Memory B cell (primary cell): ENCODE measurements around the gene RINL.

Experiments
- ATAC-seq: fragments of 150-1000 bp; cut with Tn5 transposase; 2 replicates; pipeline ENCODE4 v1.10.0; 2021; ENCODE audit warnings: low read depth, mild to moderate bottlenecking, moderate library complexity
- DNase-seq, 2 donors: peaks; one replicate each; pipeline ENCODE4 v3.0.0; 2022; ENCODE audit warnings: low spot score in 2 of 2
- H3K27ac Mint-ChIP-seq: one replicate; pipeline ENCODE4 v1.8.0; 2022; ENCODE audit warnings: mild to moderate bottlenecking, moderate library complexity, mixed read lengths
- H3K27me3 Mint-ChIP-seq: one replicate; pipeline ENCODE4 v1.8.0; 2022; ENCODE audit warnings: mixed read lengths
- H3K36me3 Mint-ChIP-seq: one replicate; pipeline ENCODE4 v1.8.0; 2022; ENCODE audit warnings: mild to moderate bottlenecking, mixed read lengths
- H3K4me1 Mint-ChIP-seq: one replicate; pipeline ENCODE4 v1.8.0; 2022; ENCODE audit warnings: mixed read lengths
- H3K4me3 Mint-ChIP-seq: one replicate; pipeline ENCODE4 v1.8.0; 2022; ENCODE audit warnings: mild to moderate bottlenecking, moderate library complexity, mixed read lengths
- H3K9me3 Mint-ChIP-seq: one replicate; pipeline ENCODE4 v1.8.0; 2022; ENCODE audit warnings: mixed read lengths

The RINL gene

DNA sequence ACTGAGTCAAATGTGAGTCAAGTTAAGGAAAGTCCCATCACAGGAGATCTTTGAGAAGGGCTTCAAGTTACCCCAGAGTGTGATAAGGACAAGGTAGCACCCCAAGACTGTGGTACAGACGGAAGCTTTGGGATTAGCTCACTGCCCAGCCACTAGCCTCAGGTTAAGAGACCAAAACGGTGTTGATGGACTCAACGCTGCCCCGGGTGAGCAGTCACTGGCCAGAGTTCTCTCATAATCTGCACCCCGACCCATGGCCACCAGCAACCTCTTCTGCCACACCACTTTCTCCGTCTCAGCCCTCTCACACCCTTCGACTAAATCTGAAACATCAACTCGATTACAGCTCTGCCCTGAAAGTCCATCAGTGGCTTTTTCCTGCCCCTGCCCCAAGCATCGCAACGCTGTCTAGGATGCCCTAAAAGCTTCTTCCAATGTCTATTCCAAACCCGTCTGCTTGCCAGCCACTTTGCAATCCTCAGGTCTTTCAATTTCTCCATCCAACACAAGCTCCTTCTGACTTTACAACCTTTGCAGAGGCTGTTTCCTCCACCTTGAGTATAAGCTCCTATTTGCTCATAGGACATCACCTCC, 33.9 kb downstream of the RINL start:
- Mint-ChIP-seq H3K27me3 (no peaks in the 10 kb centered on the region), H3K4me3 (peak overlapping the region; percentile 1), H3K4me1 (peaks cover 48% of the 10 kb centered on the region), H3K9me3 (no peaks in the 10 kb centered on the region), H3K36me3 (peaks cover 37% of the 10 kb centered on the region), H3K27ac (peak overlapping the region; percentile 54)
- DNase-seq (no peak), ATAC-seq (no peak)

DNA sequence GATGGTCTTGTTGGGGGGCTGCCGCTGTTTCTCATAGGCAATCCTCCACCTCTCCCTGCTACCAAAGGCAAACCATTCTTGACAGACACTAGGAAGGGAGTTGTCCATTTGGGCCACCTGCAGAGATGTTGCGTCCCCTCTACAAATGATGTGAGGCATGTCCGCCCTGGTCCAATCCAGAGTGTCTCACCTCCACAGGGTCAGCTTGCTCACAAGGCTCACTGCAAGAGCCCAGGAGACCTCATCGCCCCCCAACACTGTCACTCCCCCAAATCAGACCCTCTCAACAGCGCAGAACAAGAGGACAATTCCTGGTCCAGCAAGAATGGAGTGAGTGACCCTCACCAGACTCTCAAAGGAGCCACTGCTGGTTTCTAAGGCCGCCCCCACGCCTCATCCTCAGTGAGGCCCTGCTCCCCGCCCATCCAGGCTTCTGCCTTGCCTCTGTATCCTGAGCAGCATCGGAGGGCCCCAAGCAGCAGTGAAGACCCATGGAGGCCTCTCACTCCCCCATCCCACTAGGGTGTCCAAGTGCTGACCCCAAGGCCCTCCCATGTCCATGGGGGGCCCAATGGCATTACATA, 34.8 kb downstream of the RINL start:
- Mint-ChIP-seq H3K4me1 (peaks cover 42% of the 10 kb centered on the region), H3K36me3 (peaks cover 38% of the 10 kb centered on the region), H3K27ac (no peak overlapping the region), H3K9me3 (no peaks in the 10 kb centered on the region), H3K4me3 (peak overlapping the region; percentile 43), H3K27me3 (no peaks in the 10 kb centered on the region)
- ATAC-seq (no peak), DNase-seq (no peak)

DNA sequence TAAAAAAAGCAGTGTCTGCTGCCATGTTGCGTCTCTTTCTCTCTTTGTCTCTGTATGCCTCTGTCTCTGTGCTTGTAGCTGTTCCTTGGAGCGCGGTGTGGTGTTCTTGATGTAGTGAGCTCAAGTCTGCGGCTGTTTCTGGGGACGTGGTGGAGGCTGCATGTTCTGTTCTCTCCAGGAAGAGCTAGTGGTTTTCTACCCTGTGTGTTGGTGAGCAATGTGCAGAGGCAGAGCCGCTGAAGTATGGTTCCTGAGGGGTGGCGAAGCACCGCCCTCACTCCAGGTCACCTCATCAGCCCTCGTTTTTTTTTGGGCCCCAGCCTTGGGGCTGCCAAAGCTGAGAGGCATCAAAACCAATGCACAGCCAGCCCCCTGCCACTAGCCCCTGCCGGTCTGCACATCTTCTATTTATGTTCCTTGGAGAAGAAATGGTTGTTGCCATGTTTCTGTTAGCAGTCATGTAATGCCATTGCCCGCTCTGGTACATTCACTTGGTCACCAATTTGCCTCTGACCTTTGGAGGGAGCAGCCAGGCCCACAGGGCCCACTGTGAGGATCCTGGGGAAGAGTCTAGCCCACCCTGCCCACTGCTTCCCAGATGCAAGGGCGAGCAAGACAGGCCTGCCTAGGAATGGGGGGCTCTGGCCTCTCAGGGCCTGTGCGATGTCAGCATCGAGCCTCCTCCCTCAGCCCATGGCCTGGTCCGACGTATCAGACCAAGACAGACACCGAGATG, 35.5 kb downstream of the RINL start:
- peaks cover 37% of the 10 kb centered on the region for H3K4me1 Mint-ChIP-seq
- ATAC-seq, result peak; percentile 89
- DNase-seq, result no peak
- H3K27ac Mint-ChIP-seq, result peak overlapping the region; percentile 18
- peaks cover 35% of the 10 kb centered on the region for H3K36me3 Mint-ChIP-seq
- H3K4me3 Mint-ChIP-seq, result peak overlapping the region; percentile 78
- no peaks in the 10 kb centered on the region for H3K9me3 Mint-ChIP-seq
- H3K27me3 Mint-ChIP-seq, result no peaks in the 10 kb centered on the region

DNA sequence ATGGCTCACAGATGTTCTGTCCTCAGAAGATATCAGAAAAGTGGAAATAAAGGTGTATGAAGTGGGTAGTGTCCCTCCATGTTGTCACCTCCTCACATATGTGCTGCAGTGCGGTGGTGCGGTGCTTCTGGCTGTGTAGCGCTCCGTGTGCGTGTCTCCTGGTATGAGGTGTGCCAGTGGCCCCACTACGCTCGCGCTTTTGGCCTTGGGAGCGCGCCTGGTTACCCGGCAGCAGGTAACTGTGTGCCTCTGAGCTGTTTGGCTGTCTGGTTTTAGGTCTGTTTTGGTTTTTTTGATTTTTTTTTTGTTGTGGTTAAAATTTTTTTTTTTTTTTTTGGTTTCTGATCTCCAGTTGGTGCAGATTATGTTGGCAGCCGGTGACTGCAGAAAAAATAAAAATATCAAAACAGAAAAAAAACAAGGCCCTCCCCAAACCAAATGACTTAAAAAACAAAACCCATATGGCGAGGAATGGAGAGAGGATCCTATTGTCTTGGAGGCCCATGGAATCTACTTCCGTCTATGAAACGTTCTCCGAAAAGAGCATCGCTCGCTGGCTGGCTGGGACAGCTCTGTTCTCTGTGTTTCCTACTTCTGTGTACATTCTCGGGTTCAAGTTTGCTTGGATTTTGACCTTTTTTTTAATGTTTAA, 36.2 kb downstream of the RINL start:
- Mint-ChIP-seq H3K4me3 (no peak overlapping the region), H3K9me3 (no peaks in the 10 kb centered on the region), H3K36me3 (peaks cover 37% of the 10 kb centered on the region), H3K4me1 (peaks cover 35% of the 10 kb centered on the region), H3K27me3 (no peaks in the 10 kb centered on the region), H3K27ac (peak overlapping the region; percentile 18)
- DNase-seq (no peak), ATAC-seq (no peak)

DNA sequence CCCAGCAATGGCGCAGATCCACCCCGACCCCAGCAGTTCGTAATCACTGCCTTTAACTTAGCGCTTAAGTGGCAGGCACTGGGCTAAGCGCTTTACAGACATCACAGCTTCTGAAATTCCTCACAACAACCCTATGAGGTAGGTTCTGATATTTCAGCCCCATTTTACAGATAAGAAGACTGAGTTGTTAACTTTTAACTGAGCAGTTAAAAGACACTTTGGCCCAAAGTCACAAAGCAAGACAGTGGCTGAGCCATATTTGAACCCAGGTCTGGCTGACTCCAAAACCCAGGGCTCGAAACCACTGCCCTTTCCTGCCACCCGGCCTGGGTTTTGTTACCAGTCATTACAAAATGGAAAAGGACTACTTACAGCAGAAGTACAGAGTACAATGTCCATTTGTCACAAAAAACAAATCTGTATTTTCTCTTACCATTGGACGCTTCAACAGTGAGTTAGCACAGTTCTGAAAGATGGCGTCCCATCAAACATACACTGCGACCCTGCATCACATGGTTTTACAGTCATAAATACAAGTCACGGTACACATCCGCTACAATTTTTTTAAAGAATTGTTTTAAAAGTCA, 36.8 kb downstream of the RINL start:
- Mint-ChIP-seq H3K27me3 (no peaks in the 10 kb centered on the region), H3K9me3 (no peaks in the 10 kb centered on the region), H3K27ac (no peak overlapping the region), H3K36me3 (peaks cover 40% of the 10 kb centered on the region), H3K4me3 (no peak overlapping the region), H3K4me1 (peaks cover 35% of the 10 kb centered on the region)
- ATAC-seq (no peak), DNase-seq (no peak)

DNA sequence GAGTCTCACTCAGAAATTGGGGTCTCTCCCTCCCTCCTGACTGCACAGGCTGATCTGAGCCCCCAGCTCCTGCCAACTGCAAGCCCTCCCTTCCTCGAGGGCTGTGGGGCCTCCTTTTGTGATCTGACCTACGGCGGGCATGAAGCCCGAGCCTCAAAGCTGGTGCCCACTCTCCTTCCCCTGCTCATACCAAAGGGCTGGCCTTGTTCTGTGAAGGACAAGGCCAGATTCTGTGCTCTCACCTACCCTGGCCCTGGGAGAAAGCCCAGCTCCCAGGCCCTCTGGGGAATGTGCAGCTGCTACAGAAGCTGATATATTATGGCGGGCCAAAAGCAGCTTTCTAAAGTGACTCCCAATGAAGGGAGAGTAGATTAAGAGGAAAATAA, 37.5 kb downstream of the RINL start:
- DNase-seq, result no peak
- Mint-ChIP-seq H3K4me3 (no peak overlapping the region), H3K27me3 (no peaks in the 10 kb centered on the region), H3K4me1 (peaks cover 31% of the 10 kb centered on the region), H3K9me3 (no peaks in the 10 kb centered on the region), H3K27ac (no peak overlapping the region), H3K36me3 (peaks cover 35% of the 10 kb centered on the region)
- no peak for ATAC-seq

DNA sequence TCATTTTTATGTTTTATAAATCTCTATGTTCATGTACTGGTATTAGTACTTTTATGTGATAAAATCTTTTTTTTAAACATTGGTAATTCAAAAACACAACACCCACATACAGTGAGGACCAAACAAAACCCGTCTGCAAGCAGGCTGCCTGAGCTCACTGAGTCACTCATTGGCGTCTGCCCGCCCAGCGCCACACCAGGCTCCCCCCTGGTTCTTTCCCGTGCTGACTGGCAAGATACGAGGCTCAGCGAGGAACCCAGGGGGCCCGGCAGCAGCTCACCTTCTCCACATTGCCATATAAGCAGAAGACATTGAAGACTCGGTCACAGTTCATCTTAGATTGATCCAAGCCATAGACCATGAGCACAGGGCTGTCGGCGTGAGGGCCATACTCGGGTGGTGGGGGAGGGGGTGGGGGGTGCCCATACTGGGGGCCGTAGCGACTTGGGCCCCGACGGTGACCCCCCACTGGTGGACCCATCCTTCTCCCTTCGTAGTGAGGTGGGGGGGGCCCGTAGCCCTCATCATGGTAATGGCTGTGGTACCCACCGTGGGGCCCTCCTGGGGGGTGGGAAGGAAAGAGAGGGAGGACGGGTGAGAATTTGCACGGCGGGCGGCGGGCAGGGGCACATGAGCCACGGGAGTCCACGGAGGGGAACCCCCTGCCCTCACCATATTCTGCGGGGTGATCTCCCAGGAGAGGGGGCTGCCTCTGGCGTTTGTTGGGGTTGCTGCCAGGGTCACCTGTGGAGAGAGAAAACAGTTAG, 38.1 kb downstream of the RINL start:
- Mint-ChIP-seq H3K36me3 (peaks cover 31% of the 10 kb centered on the region), H3K27ac (no peak overlapping the region), H3K9me3 (no peaks in the 10 kb centered on the region), H3K27me3 (no peaks in the 10 kb centered on the region), H3K4me1 (peaks cover 28% of the 10 kb centered on the region), H3K4me3 (no peak overlapping the region)
- ATAC-seq, result no peak
- no peak for DNase-seq

DNA sequence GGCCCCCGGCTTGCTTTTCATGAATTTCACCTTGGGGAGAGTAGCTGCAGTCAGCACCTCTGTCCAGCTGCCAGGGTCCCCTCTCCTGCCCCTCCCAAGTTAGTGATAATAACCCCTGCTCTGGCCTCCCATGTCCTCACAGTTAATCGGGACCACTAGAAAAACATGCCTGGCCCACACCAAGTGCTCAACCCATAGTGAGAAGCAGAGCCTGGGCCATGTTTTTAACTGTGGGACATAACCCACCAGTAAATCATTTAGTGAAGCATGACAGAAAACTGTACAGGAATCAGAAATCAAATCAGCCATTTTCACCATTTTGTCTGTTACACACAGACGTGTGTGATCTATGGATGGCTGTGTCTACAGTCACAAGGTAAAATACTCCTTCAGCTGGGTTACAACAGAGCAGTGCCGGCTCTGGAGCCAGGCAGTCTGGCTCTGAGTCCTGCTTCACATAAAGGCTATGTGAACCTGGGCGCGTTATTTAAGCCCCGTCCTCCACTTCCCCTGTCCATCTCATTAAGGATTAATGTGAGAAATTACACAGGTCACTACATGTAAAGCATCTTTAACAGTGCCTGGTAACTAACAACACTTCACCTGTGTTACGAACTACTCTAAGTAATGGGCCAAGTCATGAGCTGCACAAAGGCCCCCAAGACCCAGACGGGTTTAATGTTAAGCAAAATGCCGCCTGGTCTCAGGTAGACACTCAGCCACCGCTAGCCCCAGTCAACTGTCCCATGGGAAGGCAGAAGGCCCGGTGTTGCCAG, 38.9 kb downstream of the RINL start:
- Mint-ChIP-seq H3K4me1 (peaks cover 24% of the 10 kb centered on the region), H3K4me3 (no peak overlapping the region), H3K36me3 (peaks cover 26% of the 10 kb centered on the region), H3K27me3 (no peaks in the 10 kb centered on the region), H3K27ac (peak overlapping the region; percentile 26), H3K9me3 (no peaks in the 10 kb centered on the region)
- DNase-seq (no peak), ATAC-seq (no peak)

DNA sequence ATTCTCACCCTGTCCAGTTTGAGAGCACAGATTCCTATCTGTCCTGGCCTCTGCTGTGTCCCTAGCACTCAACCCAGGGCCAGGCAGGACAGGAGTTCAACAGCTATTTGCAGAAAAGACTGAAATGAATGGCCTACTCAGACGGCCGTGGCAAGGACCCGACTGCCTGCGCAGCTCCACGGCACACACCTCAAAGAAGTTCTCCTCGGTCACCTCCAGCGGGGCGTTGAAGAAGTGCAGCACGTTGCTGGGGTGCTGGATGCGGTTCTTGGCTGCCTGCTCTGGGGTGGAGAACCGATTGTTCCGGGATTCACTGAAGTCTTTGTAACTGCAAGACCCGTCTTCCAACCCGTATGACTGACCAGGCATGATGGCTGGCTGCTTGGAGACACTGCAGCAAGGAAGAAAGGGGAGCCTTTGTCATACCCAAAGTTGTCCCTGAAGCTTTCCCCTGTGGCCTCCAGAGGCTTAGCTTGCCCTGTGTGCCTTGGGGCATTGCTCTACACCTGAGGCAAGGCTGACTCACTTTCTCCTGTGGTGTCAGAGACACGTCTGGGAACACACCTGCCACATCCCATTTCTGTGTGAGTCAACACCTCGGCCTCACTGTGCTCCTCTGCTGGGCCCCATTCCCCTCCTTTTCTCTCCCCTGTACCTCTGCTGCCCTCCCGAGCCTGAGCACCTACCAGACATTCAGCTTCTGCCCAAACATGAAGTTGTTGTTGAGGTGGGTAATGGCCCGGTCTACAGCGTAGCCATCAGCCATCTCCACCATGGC, 39.7 kb downstream of the RINL start:
- ATAC-seq, result no peak
- peaks cover 16% of the 10 kb centered on the region for H3K4me1 Mint-ChIP-seq
- H3K27ac Mint-ChIP-seq, result peak overlapping the region; percentile 26
- peaks cover 22% of the 10 kb centered on the region for H3K36me3 Mint-ChIP-seq
- no peak for DNase-seq
- H3K27me3 Mint-ChIP-seq, result no peaks in the 10 kb centered on the region
- H3K4me3 Mint-ChIP-seq, result no peak overlapping the region
- H3K9me3 Mint-ChIP-seq, result no peaks in the 10 kb centered on the region

DNA sequence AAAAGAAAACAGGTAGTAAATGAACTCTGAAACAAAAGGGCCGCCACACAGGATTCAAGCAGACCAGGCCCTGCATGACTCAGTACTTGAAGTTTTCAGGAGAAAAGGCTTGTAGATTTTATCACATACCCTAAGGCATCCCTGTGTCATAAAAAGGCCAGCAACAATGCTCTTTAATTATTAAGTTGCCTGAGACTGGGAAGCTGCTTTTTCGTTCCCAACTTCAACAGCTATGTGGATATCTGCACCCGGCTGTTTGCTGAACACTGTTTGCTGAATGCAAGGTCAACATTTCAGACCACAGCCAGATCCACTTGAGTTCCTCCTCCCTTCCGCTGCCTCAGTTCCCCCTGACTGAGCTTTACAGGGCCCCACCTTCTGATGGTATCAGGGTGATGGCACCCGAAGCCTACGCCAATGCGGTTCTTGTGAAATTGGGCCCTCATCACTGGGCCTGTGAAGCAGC, 40.4 kb downstream of the RINL start:
- peaks cover 21% of the 10 kb centered on the region for H3K36me3 Mint-ChIP-seq
- no peak overlapping the region for H3K27ac Mint-ChIP-seq
- H3K27me3 Mint-ChIP-seq, result no peaks in the 10 kb centered on the region
- DNase-seq (no peak), ATAC-seq (no peak)
- no peaks in the 10 kb centered on the region for H3K9me3 Mint-ChIP-seq
- no peak overlapping the region for H3K4me3 Mint-ChIP-seq
- H3K4me1 Mint-ChIP-seq, result peaks cover 9% of the 10 kb centered on the region

DNA sequence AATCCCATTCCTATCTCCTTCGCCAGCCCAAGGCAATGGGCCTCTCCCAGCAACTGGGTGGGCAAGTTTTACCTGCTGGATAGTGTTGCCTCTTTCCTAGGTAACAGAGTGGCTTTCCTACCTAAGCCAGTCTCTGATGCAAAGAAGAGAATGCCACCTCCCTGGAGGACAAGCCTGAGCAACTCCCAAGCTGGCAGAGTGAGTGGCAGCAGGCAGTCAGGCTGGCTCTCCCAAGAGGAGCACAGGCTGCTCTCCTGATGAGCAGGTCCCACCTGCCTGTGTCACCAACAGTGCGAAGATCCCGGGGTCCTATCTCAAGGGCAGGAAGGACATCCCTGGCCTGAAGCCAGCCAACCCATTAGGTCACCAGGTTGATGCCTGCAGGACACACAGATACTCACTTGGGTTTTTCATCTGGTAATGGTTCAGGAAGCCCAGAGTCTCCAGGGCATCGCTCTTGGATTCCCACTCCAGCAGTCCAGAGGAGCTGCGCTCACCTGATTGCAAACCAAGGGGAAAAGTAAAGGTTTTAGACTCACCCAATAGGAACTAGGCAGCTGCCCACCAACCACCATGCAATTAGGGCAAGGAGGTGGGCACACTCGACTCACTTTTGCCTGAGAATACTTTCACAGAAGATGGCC, 41.0 kb downstream of the RINL start:
- Mint-ChIP-seq H3K36me3 (peaks cover 17% of the 10 kb centered on the region), H3K27ac (no peak overlapping the region), H3K4me3 (no peak overlapping the region), H3K9me3 (no peaks in the 10 kb centered on the region), H3K27me3 (no peaks in the 10 kb centered on the region), H3K4me1 (peaks cover 6% of the 10 kb centered on the region)
- DNase-seq (no peak), ATAC-seq (no peak)
